ENCODE measurements around the gene DCAF8. TPM values are rescaled to one million over a fixed set of nuclear protein-coding genes. Genes with fewer than 3 reads are reported as not detected.

DCAF8 gene
- total RNA-seq, 2 donors from 2014 or later: 246 to 280 TPM

DNA sequence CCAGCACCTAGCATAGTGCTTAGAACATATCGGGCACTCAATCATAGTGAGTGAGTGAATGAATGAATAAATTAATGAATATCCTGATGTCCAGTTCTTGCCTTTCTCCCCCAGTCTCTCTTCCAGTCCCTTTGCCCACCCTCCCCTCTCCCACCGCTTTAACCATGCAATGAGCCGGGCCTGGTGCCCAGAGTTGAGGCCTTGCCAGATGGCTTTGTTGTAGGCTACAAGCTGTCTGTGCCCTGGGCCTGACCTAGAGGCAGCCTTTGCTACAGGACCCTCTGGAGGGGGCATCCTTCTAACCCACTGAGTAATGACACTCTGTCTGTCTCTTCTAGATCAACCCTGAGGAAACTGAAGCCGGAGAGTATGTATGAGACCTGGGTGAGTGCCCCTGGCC is 65.1 kb downstream of the DCAF8 start:
- Mint-ChIP-seq H3K36me3 (ENCODE audit: insufficient read depth in 2 of 2) (no peaks in the 10 kb centered on the region), H3K4me3 (no peak overlapping the region), H3K27me3 (ENCODE audit: low read depth) (no peaks in the 10 kb centered on the region), H3K27ac (no peak overlapping the region), H3K9me3 (no peaks in the 10 kb centered on the region), H3K4me1 (ENCODE audit: low read depth) (no peaks in the 10 kb centered on the region)
- no peak for DNase-seq
- no peak for ATAC-seq (replicated peaks in 1 of 2)

- Mint-ChIP-seq H3K36me3 (ENCODE audit: insufficient read depth in 2 of 2) (no peaks in the 10 kb centered on the region), H3K9me3 (no peaks in the 10 kb centered on the region), H3K27ac (no peak overlapping the region), H3K4me1 (ENCODE audit: low read depth) (no peaks in the 10 kb centered on the region), H3K27me3 (ENCODE audit: low read depth) (no peaks in the 10 kb centered on the region), H3K4me3 (no peak overlapping the region)
- ATAC-seq (replicated peaks in 1 of 2) (no peak), DNase-seq (no peak)
Measured at GRCh38 chr1:160196143-160196542, 66.2 kb downstream of the DCAF8 start.

DNA sequence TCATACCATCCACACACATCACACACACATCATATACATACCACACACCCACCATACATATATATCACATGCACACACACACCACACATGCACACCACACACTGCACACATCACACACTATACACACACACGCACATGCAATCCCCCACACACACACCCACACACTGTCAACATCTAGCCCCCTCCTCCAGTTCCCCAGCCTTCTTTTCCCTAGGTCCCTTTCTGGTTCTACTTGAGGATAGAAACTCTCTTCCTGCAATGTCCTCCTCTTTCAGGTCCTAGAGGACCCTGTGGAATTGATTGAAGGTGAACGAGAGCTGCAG is 67.7 kb downstream of the DCAF8 start:
- H3K27ac Mint-ChIP-seq: no peak overlapping the region
- H3K9me3 Mint-ChIP-seq: no peaks in the 10 kb centered on the region
- DNase-seq (no peak), ATAC-seq (replicated peaks in 1 of 2) (no peak)
- H3K36me3 Mint-ChIP-seq (ENCODE audit: insufficient read depth in 2 of 2): no peaks in the 10 kb centered on the region
- no peaks in the 10 kb centered on the region for H3K27me3 Mint-ChIP-seq (ENCODE audit: low read depth)
- no peak overlapping the region for H3K4me3 Mint-ChIP-seq
- no peaks in the 10 kb centered on the region for H3K4me1 Mint-ChIP-seq (ENCODE audit: low read depth)

DNA sequence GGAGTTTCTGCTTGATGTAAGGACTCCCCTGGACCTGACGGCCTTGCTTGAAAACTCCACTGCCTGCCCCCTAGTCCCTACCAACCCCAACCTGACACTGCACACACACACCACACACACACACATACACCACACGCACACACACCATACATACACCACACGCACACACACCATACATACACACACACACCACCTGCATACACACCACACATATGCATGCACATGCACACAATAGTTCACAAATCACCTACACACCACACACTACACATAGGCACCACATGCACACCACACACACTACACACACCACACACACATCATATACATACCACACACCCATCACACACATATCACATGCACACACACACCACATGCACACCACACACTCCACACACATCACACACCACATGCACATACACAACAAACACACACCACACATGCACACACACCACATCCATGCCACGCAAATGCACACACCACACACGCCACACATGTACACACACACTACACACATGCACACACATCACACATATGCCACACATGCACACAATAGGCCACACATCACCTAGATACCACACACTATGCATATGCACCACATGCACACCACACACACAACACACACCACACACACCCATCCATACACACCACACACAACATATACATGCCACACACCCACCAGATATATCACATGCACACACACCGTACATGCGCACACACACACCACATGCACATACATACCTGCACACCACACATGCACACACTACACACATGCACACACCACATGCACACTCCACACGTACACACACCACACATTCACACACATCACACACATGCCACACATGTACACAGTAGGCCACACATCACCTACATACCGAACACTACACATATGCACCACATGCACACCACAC is 68.3 kb downstream of the DCAF8 start:
- Mint-ChIP-seq H3K4me1 (ENCODE audit: low read depth) (no peaks in the 10 kb centered on the region), H3K36me3 (ENCODE audit: insufficient read depth in 2 of 2) (no peaks in the 10 kb centered on the region), H3K4me3 (no peak overlapping the region), H3K27me3 (ENCODE audit: low read depth) (no peaks in the 10 kb centered on the region), H3K9me3 (no peaks in the 10 kb centered on the region), H3K27ac (no peak overlapping the region)
- no peak for ATAC-seq (replicated peaks in 1 of 2)
- DNase-seq: no peak

DNA sequence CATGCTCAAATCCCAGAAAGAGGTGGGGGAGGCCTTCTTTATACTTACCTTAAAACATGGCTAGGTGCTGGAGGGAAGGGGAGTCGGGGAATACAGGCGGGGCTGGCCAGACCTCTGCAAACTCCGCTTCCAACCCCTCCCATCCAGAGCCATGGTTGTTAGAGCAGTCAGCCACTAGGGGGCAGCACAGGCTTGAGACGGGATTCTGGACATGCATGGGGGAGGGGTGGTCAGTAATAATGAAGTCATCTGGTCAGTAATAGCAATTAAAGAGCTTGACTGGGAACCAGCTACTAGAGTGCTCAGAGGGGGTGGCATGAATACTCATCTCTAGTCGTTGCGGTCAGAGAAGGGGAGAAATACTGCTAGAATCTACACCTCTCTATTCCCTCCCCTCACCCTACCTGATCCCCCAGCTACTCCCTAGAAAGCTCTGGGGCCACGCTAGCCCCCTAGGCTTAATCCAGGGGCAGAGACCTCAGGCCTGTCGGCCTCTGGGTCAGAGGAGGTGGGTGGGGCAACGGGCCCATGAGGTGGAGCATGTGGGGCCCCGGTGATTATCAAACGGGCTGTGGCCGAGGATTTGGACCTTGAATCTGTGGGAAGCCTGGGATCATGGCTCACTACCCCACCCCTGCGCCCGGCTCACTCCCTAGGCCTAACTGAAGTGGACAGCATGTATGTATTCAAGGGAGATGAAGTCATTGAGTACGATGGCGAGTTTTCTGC is 69.1 kb downstream of the DCAF8 start:
- Mint-ChIP-seq H3K9me3 (no peaks in the 10 kb centered on the region), H3K4me1 (ENCODE audit: low read depth) (no peaks in the 10 kb centered on the region), H3K27ac (no peak overlapping the region), H3K4me3 (no peak overlapping the region), H3K27me3 (ENCODE audit: low read depth) (no peaks in the 10 kb centered on the region), H3K36me3 (ENCODE audit: insufficient read depth in 2 of 2) (no peaks in the 10 kb centered on the region)
- DNase-seq: peak; percentile 81 to 85
- ATAC-seq (replicated peaks in 1 of 2): peak; percentile 63 to 72

- no peak overlapping the region for H3K27ac Mint-ChIP-seq
- no peaks in the 10 kb centered on the region for H3K36me3 Mint-ChIP-seq (ENCODE audit: insufficient read depth in 2 of 2)
- H3K4me3 Mint-ChIP-seq: no peak overlapping the region
- no peak for ATAC-seq (replicated peaks in 1 of 2)
- H3K4me1 Mint-ChIP-seq (ENCODE audit: low read depth): no peaks in the 10 kb centered on the region
- no peaks in the 10 kb centered on the region for H3K9me3 Mint-ChIP-seq
- DNase-seq: no peak
- H3K27me3 Mint-ChIP-seq (ENCODE audit: low read depth): no peaks in the 10 kb centered on the region
Measured at GRCh38 chr1:160192234-160192633, 70.1 kb downstream of the DCAF8 start.

GRCh38 chr1:160191756-160192155 is 70.6 kb downstream of the DCAF8 start:
- H3K4me1 Mint-ChIP-seq (ENCODE audit: low read depth): no peaks in the 10 kb centered on the region
- no peak for DNase-seq
- no peak overlapping the region for H3K4me3 Mint-ChIP-seq
- no peaks in the 10 kb centered on the region for H3K36me3 Mint-ChIP-seq (ENCODE audit: insufficient read depth in 2 of 2)
- no peak overlapping the region for H3K27ac Mint-ChIP-seq
- H3K9me3 Mint-ChIP-seq: no peaks in the 10 kb centered on the region
- ATAC-seq (replicated peaks in 1 of 2): no peak
- H3K27me3 Mint-ChIP-seq (ENCODE audit: low read depth): no peaks in the 10 kb centered on the region

DNA sequence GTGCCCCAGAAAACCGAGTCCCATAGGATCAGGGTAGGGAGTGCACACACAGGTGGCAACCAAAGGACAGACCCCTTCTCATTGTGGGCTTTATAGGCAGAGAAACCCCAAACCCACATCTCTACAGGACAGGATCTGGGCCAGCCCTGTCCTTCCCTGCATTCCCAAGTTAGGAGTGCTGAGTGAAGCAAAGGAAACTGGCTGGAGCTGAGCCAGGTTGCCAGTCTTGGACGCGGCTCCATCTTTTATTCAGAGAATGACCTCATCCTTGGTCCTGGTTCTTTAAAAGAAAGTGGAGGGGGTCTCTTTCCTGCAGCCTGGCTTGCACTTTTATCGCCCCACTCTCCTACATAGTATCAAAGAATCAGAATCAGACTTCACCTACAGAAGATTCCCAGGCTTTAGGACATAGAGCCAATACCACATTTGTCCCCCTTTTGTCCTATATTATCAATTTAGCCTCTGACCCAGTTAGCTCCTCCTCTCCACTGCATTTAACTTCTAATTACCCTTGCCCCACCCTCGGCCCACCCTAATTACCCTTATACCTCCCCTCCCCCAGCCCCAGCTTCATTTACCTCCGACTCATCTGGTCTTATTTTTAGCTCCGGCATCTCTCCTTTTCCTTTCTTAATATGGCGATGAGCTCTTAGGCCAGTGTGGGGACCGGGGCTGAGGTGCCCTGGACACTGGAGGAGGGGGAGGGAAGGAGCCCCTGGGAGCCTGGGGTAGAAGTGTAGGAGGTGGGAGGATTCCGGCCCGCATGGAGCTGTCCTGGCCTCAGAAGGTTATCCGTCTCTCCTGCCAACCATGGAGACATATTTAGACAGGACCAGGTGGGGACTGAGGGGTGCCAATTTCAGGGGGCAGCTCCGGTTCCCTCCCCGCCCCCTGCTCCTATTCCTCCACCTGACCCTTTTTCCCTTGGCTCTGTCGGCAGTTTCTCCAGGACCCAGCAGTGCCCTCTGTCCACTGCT is 72.4 kb downstream of the DCAF8 start, which contains the start of gene CASQ1:
CASQ1 (plus strand) TSS at position 927 of the 977 bp plus-strand sequence. CDS start 177 bp downstream, outside the sequence.
- H3K9me3 Mint-ChIP-seq: no peaks in the 10 kb centered on the region
- no peaks in the 10 kb centered on the region for H3K36me3 Mint-ChIP-seq (ENCODE audit: insufficient read depth in 2 of 2)
- H3K4me3 Mint-ChIP-seq: no peak within 1 kb of the TSS

DNA sequence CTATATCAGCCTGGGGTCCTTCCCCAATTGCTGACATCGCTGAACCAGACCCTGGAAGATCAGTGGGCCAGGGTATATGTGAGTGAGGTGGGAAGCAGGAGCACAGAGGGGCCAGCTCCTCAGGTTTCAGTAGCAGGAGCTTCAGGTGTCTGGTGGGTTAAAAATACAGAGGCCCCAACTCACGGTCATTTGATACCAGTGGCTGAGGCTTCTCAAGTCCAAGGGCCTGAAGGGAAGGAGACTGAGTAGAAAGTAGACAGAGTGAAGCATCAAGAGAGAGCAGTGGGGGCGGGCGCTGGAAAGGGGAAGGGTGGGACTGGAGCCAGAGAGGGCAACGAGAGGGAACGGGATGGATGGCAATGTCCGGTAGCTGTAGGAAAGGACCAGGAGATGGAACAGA is 74.0 kb downstream of the DCAF8 start:
- no peaks in the 10 kb centered on the region for H3K4me1 Mint-ChIP-seq (ENCODE audit: low read depth)
- ATAC-seq (replicated peaks in 1 of 2) (no peak), DNase-seq (no peak)
- H3K4me3 Mint-ChIP-seq: no peak overlapping the region
- H3K27me3 Mint-ChIP-seq (ENCODE audit: low read depth): peaks cover 7% of the 10 kb centered on the region
- no peaks in the 10 kb centered on the region for H3K9me3 Mint-ChIP-seq
- H3K27ac Mint-ChIP-seq: no peak overlapping the region
- H3K36me3 Mint-ChIP-seq (ENCODE audit: insufficient read depth in 2 of 2): no peaks in the 10 kb centered on the region

More for the DNA sequence above, 72.4 kb downstream of the DCAF8 start, which contains the start of gene CASQ1:
- Mint-ChIP-seq H3K4me1 (ENCODE audit: low read depth) (no peaks in the 10 kb centered on the region), H3K27ac (no peak within 1 kb of the TSS), H3K27me3 (ENCODE audit: low read depth) (peaks cover 7% of the 10 kb centered on the region)
- ATAC-seq (replicated peaks in 1 of 2) (no peak), DNase-seq (no peak)

DNA sequence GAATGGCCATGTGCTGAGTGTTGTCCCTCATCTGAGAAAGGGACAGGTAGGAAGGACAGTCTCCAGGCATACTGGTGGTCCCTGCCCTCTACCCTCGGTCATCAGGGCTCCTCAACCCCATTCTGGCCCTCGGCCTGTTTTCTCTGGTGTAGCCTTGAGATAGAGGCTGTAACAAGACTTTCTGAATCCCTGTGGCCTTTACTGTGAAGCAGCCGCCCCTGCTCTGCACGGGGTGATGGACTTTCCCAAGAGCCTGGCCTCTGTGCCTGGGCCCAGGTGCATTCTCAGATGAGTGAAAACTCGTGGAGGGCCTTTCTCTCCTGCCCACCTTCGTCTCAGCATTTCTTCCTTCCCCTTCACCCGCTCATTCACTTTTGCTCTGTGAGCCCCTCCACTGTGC is 74.9 kb downstream of the DCAF8 start:
- Mint-ChIP-seq H3K4me1 (ENCODE audit: low read depth) (no peaks in the 10 kb centered on the region), H3K27me3 (ENCODE audit: low read depth) (peaks cover 7% of the 10 kb centered on the region), H3K4me3 (no peak overlapping the region), H3K27ac (no peak overlapping the region), H3K36me3 (ENCODE audit: insufficient read depth in 2 of 2) (no peaks in the 10 kb centered on the region), H3K9me3 (no peaks in the 10 kb centered on the region)
- DNase-seq: no peak
- no peak for ATAC-seq (replicated peaks in 1 of 2)

- Mint-ChIP-seq H3K27me3 (ENCODE audit: low read depth) (peaks cover 7% of the 10 kb centered on the region), H3K27ac (no peak overlapping the region), H3K4me1 (ENCODE audit: low read depth) (no peaks in the 10 kb centered on the region), H3K9me3 (no peaks in the 10 kb centered on the region), H3K4me3 (no peak overlapping the region), H3K36me3 (ENCODE audit: insufficient read depth in 2 of 2) (no peaks in the 10 kb centered on the region)
- ATAC-seq (replicated peaks in 1 of 2) (no peak), DNase-seq (no peak)
Measured at GRCh38 chr1:160186729-160187128, 75.6 kb downstream of the DCAF8 start.

- Mint-ChIP-seq H3K4me3 (no peak overlapping the region), H3K4me1 (ENCODE audit: low read depth) (no peaks in the 10 kb centered on the region), H3K36me3 (ENCODE audit: insufficient read depth in 2 of 2) (no peaks in the 10 kb centered on the region), H3K27me3 (ENCODE audit: low read depth) (peaks cover 7% of the 10 kb centered on the region), H3K27ac (no peak overlapping the region), H3K9me3 (no peaks in the 10 kb centered on the region)
- ATAC-seq (replicated peaks in 1 of 2) (no peak), DNase-seq (no peak)
Measured at GRCh38 chr1:160186246-160186645, 76.1 kb downstream of the DCAF8 start.

DNA sequence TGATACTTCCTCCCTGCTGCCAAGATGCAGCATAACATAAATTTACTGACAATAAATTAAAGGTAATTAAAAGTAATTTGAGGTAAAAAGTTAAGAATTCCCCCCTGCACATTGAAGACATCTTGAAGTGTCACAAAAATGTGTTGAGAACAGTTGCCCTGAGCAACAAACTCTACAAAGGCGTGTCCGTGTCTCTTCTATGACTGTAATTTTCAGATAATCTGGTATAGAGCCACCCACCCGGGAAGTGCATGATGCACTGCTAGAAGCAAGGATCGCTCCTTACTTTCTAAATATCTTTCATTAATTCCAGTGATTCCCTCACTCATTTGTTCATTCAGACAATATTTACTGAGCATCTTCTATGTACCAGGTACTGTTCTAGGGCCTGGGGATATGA is 83.0 kb downstream of the DCAF8 start:
- H3K4me3 Mint-ChIP-seq: no peak overlapping the region
- no peak for ATAC-seq (replicated peaks in 1 of 2)
- H3K36me3 Mint-ChIP-seq (ENCODE audit: insufficient read depth in 2 of 2): no peaks in the 10 kb centered on the region
- no peak for DNase-seq
- H3K27ac Mint-ChIP-seq: no peak overlapping the region
- H3K9me3 Mint-ChIP-seq: no peaks in the 10 kb centered on the region
- H3K27me3 Mint-ChIP-seq (ENCODE audit: low read depth): peaks cover 4% of the 10 kb centered on the region
- no peaks in the 10 kb centered on the region for H3K4me1 Mint-ChIP-seq (ENCODE audit: low read depth)
